GM23338 (cell line): ENCODE measurements around the gene ERN1. TPM values are rescaled to one million over a fixed set of nuclear protein-coding genes. Genes with fewer than 3 reads are reported as not detected.
A peak's percentile ranks its signal among the peaks of the same experiment; 100 is the strongest.

ENCODE experiments used
- ATAC-seq: fragments of 200-7000 bp; cut with Tn5 transposase; 3 replicates; pipeline ENCODE4 v1.9.1; 2020
- DNase-seq: peaks from one replicate; pipeline ENCODE4 v3.0.0-alpha.2; 2015; ENCODE audit warnings: low spot score
- H2AFZ ChIP-seq: fragments of 200-600 bp; sonication (generic); 2 replicates; pipeline ENCODE4 v1.8.0; 2016; ENCODE audit warnings: antibody characterized with exemption, mild to moderate bottlenecking, moderate library complexity
- H3F3A ChIP-seq: fragments of 200-600 bp; sonication (generic); replicated peaks from 2 replicates; pipeline ENCODE4 v1.8.0; 2017; ENCODE audit warnings: antibody characterized with exemption, mixed run types, low read depth
- H3K27ac ChIP-seq: fragments of 200-600 bp; sonication (generic); 2 replicates; pipeline ENCODE4 v1.6.1; 2016; ENCODE audit warnings: low read depth
- H3K27me3 ChIP-seq: fragments of 200-600 bp; sonication (generic); 2 replicates; pipeline ENCODE4 v1.8.0; 2016; ENCODE audit warnings: mild to moderate bottlenecking, mixed run types, moderate library complexity; ENCODE audit not compliant: insufficient read depth
- H3K36me3 ChIP-seq: fragments of 200-600 bp; sonication (generic); 2 replicates; pipeline ENCODE4 v1.8.0; 2016; ENCODE audit warnings: mild to moderate bottlenecking; ENCODE audit not compliant: insufficient read depth
- H3K4me1 ChIP-seq: fragments of 200-600 bp; sonication (generic); 2 replicates; pipeline ENCODE4 v1.8.0; 2016; ENCODE audit warnings: mild to moderate bottlenecking, moderate library complexity; ENCODE audit not compliant: insufficient read depth
- H3K4me2 ChIP-seq: fragments of 200-600 bp; sonication (generic); 2 replicates; pipeline ENCODE4 v1.7.1; 2017; ENCODE audit warnings: mixed run types
- H3K4me3 ChIP-seq: fragments of 200-600 bp; sonication (generic); 2 replicates; pipeline ENCODE4 v1.6.1; 2016; ENCODE audit warnings: mixed run types
- H3K79me2 ChIP-seq: fragments of 200-600 bp; sonication (generic); replicated peaks from 2 replicates; pipeline ENCODE4 v1.8.0; 2017; ENCODE audit warnings: mild to moderate bottlenecking; ENCODE audit not compliant: insufficient read depth
- H3K9me2 ChIP-seq: fragments of 200-600 bp; sonication (generic); 2 replicates; pipeline ENCODE4 v1.8.0; 2017; ENCODE audit not compliant: insufficient read depth
- H4K20me1 ChIP-seq: fragments of 200-600 bp; sonication (generic); replicated peaks from 2 replicates; pipeline ENCODE4 v1.8.0; 2017; ENCODE audit warnings: mild to moderate bottlenecking; ENCODE audit not compliant: insufficient read depth
- H3K27ac Mint-ChIP-seq: 2 replicates; pipeline ENCODE4 v1.8.0; 2020; ENCODE audit warnings: inconsistent platforms, mild to moderate bottlenecking, moderate library complexity, mixed read lengths
- H3K27me3 Mint-ChIP-seq: 3 replicates; pipeline ENCODE4 v1.8.0; 2022; ENCODE audit warnings: low read depth, mild to moderate bottlenecking, moderate library complexity, mixed read lengths, inconsistent platforms; ENCODE audit not compliant: insufficient read depth, poor library complexity
- H3K36me3 Mint-ChIP-seq: 3 replicates; pipeline ENCODE4 v1.8.0; 2021; ENCODE audit warnings: low read depth, mild to moderate bottlenecking, inconsistent platforms, moderate library complexity, mixed read lengths
- H3K4me1 Mint-ChIP-seq: 3 replicates; pipeline ENCODE4 v1.8.0; 2020; ENCODE audit warnings: mild to moderate bottlenecking, inconsistent platforms, mixed read lengths
- H3K4me3 Mint-ChIP-seq: 3 replicates; pipeline ENCODE4 v1.8.0; 2021; ENCODE audit warnings: moderate library complexity, mild to moderate bottlenecking, inconsistent platforms, mixed read lengths
- H3K9me3 Mint-ChIP-seq: 3 replicates; pipeline ENCODE4 v1.8.0; 2020; ENCODE audit warnings: moderate library complexity, mild to moderate bottlenecking, inconsistent platforms, mixed read lengths
- CTCF ChIP-seq, 2 experiments: fragments of 200-600 bp in 1 of 2; sonication (generic) in 1 of 2; conservative IDR thresholded peaks; 2 replicates each; pipeline versions ENCODE4 v1.5.1 to v1.6.1; 2016 to 2017; ENCODE audit warnings: antibody characterized with exemption in 2 of 2, low read depth in 2 of 2, mild to moderate bottlenecking in 2 of 2, moderate library complexity in 1 of 2
- EZH2 ChIP-seq: fragments of 200-600 bp; sonication (generic); IDR thresholded peaks from one replicate; pipeline ENCODE4 v1.8.0; 2017; ENCODE audit warnings: antibody characterized with exemption, mild to moderate bottlenecking, low read depth; ENCODE audit not compliant: unreplicated experiment
- EZH2phosphoT487 ChIP-seq: fragments of 200-600 bp; sonication (generic); IDR thresholded peaks from one replicate; pipeline ENCODE4 v1.8.1; 2018; ENCODE audit warnings: antibody characterized with exemption; ENCODE audit not compliant: unreplicated experiment
- JUNB ChIP-seq: IDR thresholded peaks from one replicate; pipeline ENCODE4 v1.6.1; 2016; ENCODE audit warnings: antibody characterized with exemption; ENCODE audit not compliant: unreplicated experiment
- POLR2AphosphoS5 ChIP-seq: IDR thresholded peaks from 2 replicates; pipeline ENCODE4 v1.6.1; 2016; ENCODE audit warnings: antibody characterized with exemption, low read depth
- REST ChIP-seq: IDR thresholded peaks from one replicate; pipeline ENCODE4 v1.6.1; 2018; ENCODE audit warnings: antibody characterized with exemption; ENCODE audit not compliant: unreplicated experiment
- STAT1 ChIP-seq: IDR thresholded peaks from one replicate; pipeline ENCODE4 v1.6.1; 2016; ENCODE audit warnings: antibody characterized with exemption; ENCODE audit not compliant: unreplicated experiment
- ZNF114 ChIP-seq: fragments of 250-450 bp; sonication (Bioruptor Pico); IDR thresholded peaks from 2 replicates; pipeline ENCODE4 v1.5.0; 2020; ENCODE audit warnings: mild to moderate bottlenecking, moderate library complexity
- ZNF331 ChIP-seq: fragments of 250-450 bp; sonication (Bioruptor Pico); IDR thresholded peaks from 2 replicates; pipeline ENCODE4 v1.5.0; 2020; ENCODE audit warnings: low read depth, mild to moderate bottlenecking, moderate library complexity
- ZNF462 ChIP-seq: fragments of 250-450 bp; sonication (Bioruptor Pico); IDR thresholded peaks from 2 replicates; pipeline ENCODE4 v1.5.0; 2020; ENCODE audit warnings: mild to moderate bottlenecking, moderate library complexity
- polyA plus RNA-seq: library from polyadenylated mRNA; unstranded; fragments of >200 nt; fragmentation: Nextera tagmentation; extraction: Ambion mirVana; gene quantifications from 2 replicates; pipeline ENCODE4 v1.2.1, GENCODE V29; 2016
- total RNA-seq: library from RNA; depleted of rRNA; stranded (reverse); fragments of >200 nt; shearing (Covaris generic); gene quantifications from 2 replicates; pipeline ENCODE4 v1.2.3, GENCODE V29; 2014

Gene ERN1
- total and polyA plus RNA-seq, 2 experiments from 2014 or later = 5.9 to 7.5 TPM

GRCh38 chr17:64016231-64016784 is 113.6 kb downstream of the ERN1 start:
- DNase-seq = no peak
- Histone ChIP-seq H3K79me2 (no peaks in the 10 kb centered on the region), H3K4me3 (no peak overlapping the region), H4K20me1 (no peaks in the 10 kb centered on the region), H3K36me3 (no peaks in the 10 kb centered on the region), H3K27ac (no peak overlapping the region), H2AFZ (no peak overlapping the region), H3K27me3 (no peaks in the 10 kb centered on the region), H3K4me1 (peaks cover 3% of the 10 kb centered on the region; the same call in 1 of the 2 replicates), H3F3A (no peaks in the 10 kb centered on the region), H3K9me2 (no peaks in the 10 kb centered on the region), H3K4me2 (no peak overlapping the region)
- Mint-ChIP-seq H3K36me3 (no peaks in the 10 kb centered on the region), H3K4me1 (peaks cover 8% of the 10 kb centered on the region), H3K9me3 (no peaks in the 10 kb centered on the region), H3K27me3 (peaks cover 8% of the 10 kb centered on the region), H3K4me3 (no peak overlapping the region), H3K27ac (no peak overlapping the region)
- ATAC-seq = no peak
- TF ChIP-seq CTCF (conservative IDR thresholded peaks at IDR 0.05; ENCODE audit: low read depth in 2 of 2) = 0 out of 4 replicates have a peak, but pooled peaks of 1 of the 2 experiments have one; percentile 15
- TF ChIP-seq POLR2AphosphoS5 = no peak
- TF ChIP-seq EZH2 = no peak

- H3K27me3 Mint-ChIP-seq = peaks cover 6% of the 10 kb centered on the region
- no peak overlapping the region for H2AFZ ChIP-seq
- peaks cover 3% of the 10 kb centered on the region; the same call in 1 of the 2 replicates for H3K4me1 ChIP-seq
- H3K4me2 ChIP-seq = no peak overlapping the region
- H3K4me3 Mint-ChIP-seq = no peak overlapping the region
- H4K20me1 ChIP-seq = no peaks in the 10 kb centered on the region
- ATAC-seq (no peak), DNase-seq (no peak)
- no peaks in the 10 kb centered on the region for H3K9me3 Mint-ChIP-seq
- H3K27me3 ChIP-seq = no peaks in the 10 kb centered on the region
- H3K27ac Mint-ChIP-seq = no peak overlapping the region
- no peaks in the 10 kb centered on the region for H3K79me2 ChIP-seq
- H3K27ac ChIP-seq = no peak overlapping the region
- H3K36me3 ChIP-seq = no peaks in the 10 kb centered on the region
- H3K4me1 Mint-ChIP-seq = peaks cover 8% of the 10 kb centered on the region
- no peaks in the 10 kb centered on the region for H3K9me2 ChIP-seq
- no peak overlapping the region for H3K4me3 ChIP-seq
- no peaks in the 10 kb centered on the region for H3K36me3 Mint-ChIP-seq
- H3F3A ChIP-seq = no peaks in the 10 kb centered on the region
- no peak for TF ChIP-seq REST
- TF ChIP-seq ZNF331 = no peak
- TF ChIP-seq STAT1 = no peak
- no peak for TF ChIP-seq POLR2AphosphoS5
- TF ChIP-seq JUNB = no peak
- TF ChIP-seq ZNF462 (CRISPR knock-in tag) = no peak
- no peak for TF ChIP-seq EZH2
- TF ChIP-seq EZH2phosphoT487 = no peak
- TF ChIP-seq ZNF114 (CRISPR knock-in tag) = no peak
These were observed 114.5 kb downstream of the ERN1 start for GRCh38 chr17:64015447-64015846.
